ENCODE measurements around the gene RASGRF1. TPM values are rescaled to one million over a fixed set of nuclear protein-coding genes. Genes with fewer than 3 reads are reported as not detected.

The RASGRF1 gene
- total and polyA plus RNA-seq, 4 donors, result 0.13 to 0.15 TPM; not detected in 2

DNA sequence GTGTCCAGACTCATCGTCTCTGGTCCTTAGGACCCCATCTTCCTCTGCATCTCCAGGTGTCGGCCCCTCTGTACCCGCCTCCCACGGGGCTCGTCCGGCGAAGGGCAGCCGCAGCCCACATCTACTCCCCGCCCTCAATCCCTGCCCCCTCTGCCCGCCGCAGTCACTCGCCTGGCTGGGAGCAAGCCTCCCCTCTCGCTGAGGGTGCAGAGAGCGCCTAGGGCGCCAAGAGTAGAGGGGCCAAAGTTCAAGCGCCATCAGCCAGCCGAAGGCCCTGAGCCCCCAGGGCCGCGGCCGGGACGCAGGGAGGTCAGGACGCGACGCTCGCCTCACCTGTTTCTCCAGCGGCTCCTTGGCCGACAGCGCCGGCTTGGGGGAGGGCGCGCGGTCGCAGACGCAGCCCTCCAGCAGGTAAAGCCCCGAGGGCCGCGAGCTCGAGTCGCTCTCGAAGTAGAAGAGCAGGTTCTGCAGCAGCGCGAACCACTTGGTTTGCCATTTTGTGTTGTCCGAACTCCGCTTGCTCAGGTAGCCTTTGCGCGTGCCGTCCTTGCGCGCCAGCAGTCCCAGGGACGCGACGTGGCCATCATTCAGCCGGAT, 592 bp downstream of the RASGRF1 start:
- no peak overlapping the region for H3K27ac ChIP-seq (ENCODE audit: low read depth in 1 of 2, low read length in 2 of 2)
- H3K36me3 ChIP-seq (ENCODE audit: control insufficient read depth in 1 of 2, insufficient read depth in 2 of 2, low read length in 1 of 2), result no peaks in the 10 kb centered on the region
- peak overlapping the region in 1 of 2 donors; percentile 2 for H3K4me3 ChIP-seq (ENCODE audit: low read length in 2 of 2)
- intact Hi-C loops (cut with DNase I), result no loop called here
- H3K27me3 ChIP-seq (ENCODE audit: control insufficient read depth in 1 of 2, insufficient read depth in 2 of 2, low read length in 1 of 2), result no peaks in the 10 kb centered on the region
- ATAC-seq (ENCODE audit: low FRiP score) (no peak), DNase-seq (no peak)
- 1% methylated on average over 49 to 53 of the region's 53 CpGs for WGBS, 2 donors
- H3K9me3 ChIP-seq (ENCODE audit: control insufficient read depth, low read length), result no peaks in the 10 kb centered on the region
- H3K4me1 ChIP-seq (ENCODE audit: control insufficient read depth in 1 of 2, insufficient read depth in 2 of 2, low read length in 2 of 2), result no peaks in the 10 kb centered on the region

DNA sequence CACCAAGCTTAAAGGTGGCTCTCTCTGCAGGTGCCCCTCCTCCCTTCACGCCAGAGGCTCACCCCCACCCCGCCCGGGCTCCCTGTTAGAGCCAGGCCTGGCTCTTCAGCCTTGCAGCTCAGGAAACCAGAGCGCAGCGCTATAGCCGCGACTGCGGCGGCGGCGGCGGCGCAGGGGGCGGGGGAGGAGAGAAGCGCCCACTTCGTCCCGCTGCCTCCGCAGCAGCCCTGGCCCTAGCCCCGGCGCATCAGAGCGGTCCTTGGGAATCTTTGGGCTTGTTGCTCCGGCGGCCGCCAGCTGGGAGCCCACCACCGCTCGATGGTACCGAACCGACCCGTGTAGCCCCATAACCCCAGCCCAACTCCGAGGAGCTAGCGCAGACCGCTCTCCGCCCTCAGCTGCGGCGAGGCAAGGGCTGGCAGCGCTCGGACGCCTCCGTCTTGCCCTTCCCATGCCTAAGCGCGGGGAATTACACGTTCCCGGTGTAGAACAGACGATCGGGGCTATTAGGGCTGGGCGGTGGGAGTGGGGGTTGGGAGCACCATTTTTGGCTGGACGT, 1.2 kb downstream of the RASGRF1 start:
- WGBS, 2 donors, result 1% methylated on average over 41 to 47 of the region's 47 CpGs

DNA sequence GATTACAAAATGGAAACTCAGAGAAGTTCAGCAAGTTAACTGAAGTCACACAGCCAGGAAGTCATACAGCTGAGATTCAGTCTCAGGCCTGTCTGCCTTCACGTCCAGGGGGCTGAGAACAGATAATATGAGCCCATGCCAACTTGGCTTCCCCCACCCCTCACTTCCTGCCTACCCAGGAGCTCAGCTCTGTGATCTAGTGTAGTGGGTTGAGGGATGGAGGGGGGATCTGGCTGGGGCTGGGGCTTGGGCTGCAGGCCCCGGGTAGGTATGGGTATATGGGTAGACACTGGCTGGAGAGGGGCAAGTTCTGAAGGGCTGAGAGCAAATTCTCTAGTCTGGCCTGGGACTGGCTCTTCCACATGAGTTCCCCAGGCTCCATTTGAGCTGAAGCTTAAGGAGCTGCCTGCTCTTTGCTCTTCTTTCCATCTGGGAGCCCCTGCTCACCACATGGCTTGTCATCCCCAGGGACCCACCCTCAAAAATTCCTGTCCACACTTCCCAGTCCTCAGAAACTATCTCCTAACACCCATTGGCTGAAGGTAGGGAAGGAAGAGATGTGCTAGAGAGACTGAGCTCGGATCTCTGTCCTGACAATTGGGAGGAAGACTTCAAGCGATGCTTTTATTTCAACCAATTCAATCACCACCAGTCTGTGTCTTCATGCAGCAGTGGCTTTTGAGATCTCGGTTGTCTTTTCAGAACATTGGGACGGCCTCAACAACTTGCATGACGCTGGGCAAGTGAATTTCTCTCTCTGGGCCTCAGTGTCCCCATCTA, 2.0 kb downstream of the RASGRF1 start:
- intact Hi-C loops (cut with DNase I), result no loop called here
- WGBS, 2 donors, result 56 to 67% methylated on average over 7 of the region's 7 CpGs
- DNase-seq (peak in 1 of 2 donors; percentile 38), ATAC-seq (ENCODE audit: low FRiP score) (no peak)
- Histone ChIP-seq H3K27me3 (ENCODE audit: control insufficient read depth in 1 of 2, insufficient read depth in 2 of 2, low read length in 1 of 2) (no peaks in the 10 kb centered on the region), H3K36me3 (ENCODE audit: control insufficient read depth in 1 of 2, insufficient read depth in 2 of 2, low read length in 1 of 2) (no peaks in the 10 kb centered on the region), H3K4me3 (ENCODE audit: low read length in 2 of 2) (no peak overlapping the region), H3K9me3 (ENCODE audit: control insufficient read depth, low read length) (no peaks in the 10 kb centered on the region), H3K4me1 (ENCODE audit: control insufficient read depth in 1 of 2, insufficient read depth in 2 of 2, low read length in 2 of 2) (no peaks in the 10 kb centered on the region), H3K27ac (ENCODE audit: low read depth in 1 of 2, low read length in 2 of 2) (no peak overlapping the region)

More for the DNA sequence above, 1.2 kb downstream of the RASGRF1 start:
- DNase-seq, result peak in 1 of 2 donors; percentile 57
- Histone ChIP-seq H3K9me3 (ENCODE audit: control insufficient read depth, low read length) (no peaks in the 10 kb centered on the region), H3K4me3 (ENCODE audit: low read length in 2 of 2) (no peak overlapping the region), H3K27ac (ENCODE audit: low read depth in 1 of 2, low read length in 2 of 2) (no peak overlapping the region), H3K36me3 (ENCODE audit: control insufficient read depth in 1 of 2, insufficient read depth in 2 of 2, low read length in 1 of 2) (no peaks in the 10 kb centered on the region), H3K27me3 (ENCODE audit: control insufficient read depth in 1 of 2, insufficient read depth in 2 of 2, low read length in 1 of 2) (no peaks in the 10 kb centered on the region), H3K4me1 (ENCODE audit: control insufficient read depth in 1 of 2, insufficient read depth in 2 of 2, low read length in 2 of 2) (no peaks in the 10 kb centered on the region)
- intact Hi-C loops (cut with DNase I), result no loop called here
- ATAC-seq (ENCODE audit: low FRiP score), result no peak

DNA sequence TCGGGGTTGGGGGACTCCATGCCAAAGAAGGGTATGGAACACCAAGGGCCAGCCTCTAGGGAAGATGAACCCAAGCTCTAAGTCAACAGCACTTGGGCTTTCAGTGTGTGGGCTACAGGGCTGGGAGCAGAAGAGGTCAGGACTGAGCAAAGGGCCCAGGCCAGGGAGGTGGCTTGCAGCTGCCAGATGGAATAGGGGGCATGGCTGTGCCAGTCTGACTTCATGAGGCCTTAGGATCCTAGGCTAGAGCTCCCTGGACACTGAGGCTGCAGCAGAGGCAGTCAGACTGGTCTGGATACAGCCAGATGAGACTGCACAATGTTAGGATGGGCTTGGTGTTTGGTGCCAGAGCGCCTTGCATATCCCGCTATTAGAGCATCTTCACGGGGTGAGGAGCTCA, 3.8 kb downstream of the RASGRF1 start:
- Histone ChIP-seq H3K27ac (ENCODE audit: low read depth in 1 of 2, low read length in 2 of 2) (no peak overlapping the region), H3K27me3 (ENCODE audit: control insufficient read depth in 1 of 2, insufficient read depth in 2 of 2, low read length in 1 of 2) (no peaks in the 10 kb centered on the region), H3K4me1 (ENCODE audit: control insufficient read depth in 1 of 2, insufficient read depth in 2 of 2, low read length in 2 of 2) (no peaks in the 10 kb centered on the region), H3K4me3 (ENCODE audit: low read length in 2 of 2) (no peak overlapping the region), H3K36me3 (ENCODE audit: control insufficient read depth in 1 of 2, insufficient read depth in 2 of 2, low read length in 1 of 2) (no peaks in the 10 kb centered on the region), H3K9me3 (ENCODE audit: control insufficient read depth, low read length) (no peaks in the 10 kb centered on the region)
- intact Hi-C loops (cut with DNase I), result no loop called here
- 68 to 91% methylated on average over 4 of the region's 4 CpGs for WGBS, 2 donors
- DNase-seq (peak in 1 of 2 donors; percentile 9), ATAC-seq (ENCODE audit: low FRiP score) (no peak)

DNA sequence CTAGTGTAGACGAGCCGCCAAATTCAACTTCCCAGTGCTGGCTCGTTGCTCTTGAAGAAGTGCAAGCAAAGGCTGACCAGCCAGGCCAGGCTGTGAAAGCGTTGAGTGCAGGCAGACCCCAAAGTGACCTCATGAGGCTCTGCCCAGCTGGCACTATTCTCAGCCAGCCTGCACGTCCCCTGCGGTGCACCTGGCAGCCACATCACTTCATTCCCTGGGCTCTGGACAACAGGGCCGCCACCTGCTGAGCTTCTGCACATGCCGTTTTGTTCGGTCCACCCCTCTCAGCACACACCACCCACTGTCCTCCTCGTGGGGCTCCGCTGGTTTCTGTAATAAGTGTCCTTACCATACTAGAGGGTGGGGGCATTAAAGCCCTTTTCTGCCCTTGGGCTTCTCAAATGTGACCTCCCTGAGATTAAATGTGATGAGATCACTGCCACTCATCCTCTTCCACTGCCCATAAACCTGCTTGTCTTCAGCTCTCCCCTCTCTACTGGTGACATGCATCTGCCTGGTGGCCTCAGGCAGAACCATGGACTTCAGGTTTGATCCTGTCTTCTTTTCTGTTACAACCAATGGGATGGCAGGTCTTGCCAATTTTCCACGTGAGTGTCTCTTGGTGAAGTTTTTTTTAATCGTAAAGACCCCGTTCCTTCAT, 6.1 kb downstream of the RASGRF1 start:
- Histone ChIP-seq H3K9me3 (ENCODE audit: control insufficient read depth, low read length) (no peaks in the 10 kb centered on the region), H3K27ac (ENCODE audit: low read depth in 1 of 2, low read length in 2 of 2) (no peak overlapping the region), H3K4me1 (ENCODE audit: control insufficient read depth in 1 of 2, insufficient read depth in 2 of 2, low read length in 2 of 2) (no peaks in the 10 kb centered on the region), H3K27me3 (ENCODE audit: control insufficient read depth in 1 of 2, insufficient read depth in 2 of 2, low read length in 1 of 2) (no peaks in the 10 kb centered on the region), H3K36me3 (ENCODE audit: control insufficient read depth in 1 of 2, insufficient read depth in 2 of 2, low read length in 1 of 2) (no peaks in the 10 kb centered on the region), H3K4me3 (ENCODE audit: low read length in 2 of 2) (no peak overlapping the region)
- no peak for ATAC-seq (ENCODE audit: low FRiP score)
- WGBS, 2 donors, result 63 to 64% methylated on average over 14 of the region's 14 CpGs
- DNase-seq, result peak in 1 of 2 donors; percentile 62
- intact Hi-C loops (cut with DNase I), result no loop called here

DNA sequence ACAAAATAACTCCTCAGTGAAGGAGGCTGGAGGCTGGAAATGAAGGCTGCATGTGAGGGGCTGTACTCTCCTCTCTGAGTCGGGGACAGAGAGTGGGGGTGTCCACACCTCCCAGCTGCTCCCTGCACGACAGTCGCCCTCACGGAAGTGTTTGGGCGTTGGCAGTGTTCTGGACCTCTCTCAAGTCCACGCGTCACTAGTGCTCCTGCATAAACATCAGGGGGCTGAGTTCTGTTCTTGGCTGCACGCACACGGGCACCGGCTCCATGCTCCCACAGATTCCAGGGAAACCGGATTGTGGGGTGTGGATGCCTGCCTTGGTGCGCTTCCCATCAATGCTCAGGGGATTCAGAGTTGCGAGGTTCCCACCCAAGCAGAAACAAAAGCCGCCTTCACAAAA, 7.4 kb downstream of the RASGRF1 start:
- peak in 1 of 2 donors; percentile 60 for DNase-seq
- Histone ChIP-seq H3K4me1 (ENCODE audit: control insufficient read depth in 1 of 2, insufficient read depth in 2 of 2, low read length in 2 of 2) (no peaks in the 10 kb centered on the region), H3K36me3 (ENCODE audit: control insufficient read depth in 1 of 2, insufficient read depth in 2 of 2, low read length in 1 of 2) (no peaks in the 10 kb centered on the region), H3K4me3 (ENCODE audit: low read length in 2 of 2) (no peak overlapping the region), H3K27me3 (ENCODE audit: control insufficient read depth in 1 of 2, insufficient read depth in 2 of 2, low read length in 1 of 2) (no peaks in the 10 kb centered on the region), H3K27ac (ENCODE audit: low read depth in 1 of 2, low read length in 2 of 2) (no peak overlapping the region), H3K9me3 (ENCODE audit: control insufficient read depth, low read length) (no peaks in the 10 kb centered on the region)
- intact Hi-C loops (cut with DNase I), result no loop called here
- no peak for ATAC-seq (ENCODE audit: low FRiP score)
- 45 to 47% methylated on average over 14 of the region's 14 CpGs for WGBS, 2 donors

DNA sequence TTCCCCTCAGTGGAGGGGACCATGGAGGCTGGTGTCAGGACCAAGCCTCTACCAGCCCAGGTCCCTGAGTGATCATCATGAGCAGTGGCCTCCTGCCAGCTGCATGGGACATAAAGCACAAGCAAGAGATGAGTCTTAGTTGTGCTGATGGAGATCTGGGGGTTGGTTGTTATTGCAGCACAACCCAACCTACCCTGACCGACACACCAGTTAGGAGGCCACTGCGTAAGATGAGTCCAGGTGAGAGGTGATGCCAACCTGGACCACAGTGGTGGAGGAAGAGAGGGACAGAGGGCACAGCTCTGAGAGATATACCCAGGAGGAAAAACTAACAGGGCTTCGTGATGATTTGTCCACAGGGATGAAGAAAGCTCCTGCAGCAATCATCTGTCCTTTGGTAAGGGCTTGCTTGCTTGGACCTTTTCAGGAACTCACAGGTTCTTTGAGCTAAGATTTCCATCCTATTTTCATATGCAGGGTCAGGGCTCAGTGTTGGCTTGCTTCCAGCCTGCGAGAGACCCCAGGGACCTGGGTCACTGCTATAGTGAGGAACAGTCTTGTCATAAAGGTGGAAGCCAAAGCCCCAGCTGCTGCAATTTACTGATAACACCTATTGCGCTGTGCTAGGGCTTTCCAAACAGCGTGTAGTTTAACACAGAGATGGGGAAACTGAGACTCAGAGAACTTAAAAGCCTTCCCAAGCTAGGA, 8.1 kb downstream of the RASGRF1 start:
- Histone ChIP-seq H3K27ac (ENCODE audit: low read depth in 1 of 2, low read length in 2 of 2) (no peak overlapping the region), H3K4me1 (ENCODE audit: control insufficient read depth in 1 of 2, insufficient read depth in 2 of 2, low read length in 2 of 2) (no peaks in the 10 kb centered on the region), H3K27me3 (ENCODE audit: control insufficient read depth in 1 of 2, insufficient read depth in 2 of 2, low read length in 1 of 2) (no peaks in the 10 kb centered on the region), H3K4me3 (ENCODE audit: low read length in 2 of 2) (no peak overlapping the region), H3K9me3 (ENCODE audit: control insufficient read depth, low read length) (no peaks in the 10 kb centered on the region), H3K36me3 (ENCODE audit: control insufficient read depth in 1 of 2, insufficient read depth in 2 of 2, low read length in 1 of 2) (no peaks in the 10 kb centered on the region)
- ATAC-seq (ENCODE audit: low FRiP score), result no peak
- 67 to 85% methylated on average over 6 of the region's 6 CpGs for WGBS, 2 donors
- peak in 1 of 2 donors; percentile 51 for DNase-seq
- intact Hi-C loops (cut with DNase I), result no loop called here

DNA sequence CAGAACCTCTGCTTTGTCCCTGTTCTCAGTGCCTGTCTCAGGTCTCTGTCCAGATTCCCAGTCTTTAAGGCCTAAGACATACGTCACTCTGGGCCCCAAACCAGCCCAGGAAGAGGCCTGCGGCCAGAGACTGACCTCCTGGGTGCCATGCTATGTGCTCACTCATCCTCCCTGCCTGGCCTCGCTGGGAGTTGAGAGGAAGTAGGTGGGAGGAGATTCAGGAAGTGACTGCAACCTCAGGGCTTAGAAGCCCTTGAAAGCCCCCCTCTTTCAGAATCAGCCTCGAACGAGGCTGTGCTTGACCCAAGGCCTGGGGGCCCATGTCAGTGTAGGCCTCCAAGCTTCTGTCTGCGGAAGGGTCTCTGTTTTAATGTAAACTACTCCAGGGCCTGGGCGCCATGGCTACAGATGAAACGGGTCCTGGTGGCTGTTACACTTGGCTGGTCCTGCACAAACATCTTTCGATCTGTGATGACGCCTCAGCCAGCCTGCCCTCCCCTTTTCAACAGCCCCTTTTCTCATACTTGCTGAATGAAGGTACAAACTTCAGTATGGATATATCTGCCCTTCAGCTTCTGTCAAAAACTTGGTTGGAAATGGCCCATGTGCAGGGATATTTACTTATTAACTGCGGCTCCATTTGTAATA, 11.7 kb downstream of the RASGRF1 start:
- Histone ChIP-seq H3K27me3 (ENCODE audit: control insufficient read depth in 1 of 2, insufficient read depth in 2 of 2, low read length in 1 of 2) (no peaks in the 10 kb centered on the region), H3K27ac (ENCODE audit: low read depth in 1 of 2, low read length in 2 of 2) (no peak overlapping the region), H3K4me3 (ENCODE audit: low read length in 2 of 2) (no peak overlapping the region), H3K4me1 (ENCODE audit: control insufficient read depth in 1 of 2, insufficient read depth in 2 of 2, low read length in 2 of 2) (no peaks in the 10 kb centered on the region), H3K9me3 (ENCODE audit: control insufficient read depth, low read length) (no peaks in the 10 kb centered on the region), H3K36me3 (ENCODE audit: control insufficient read depth in 1 of 2, insufficient read depth in 2 of 2, low read length in 1 of 2) (no peaks in the 10 kb centered on the region)
- 73 to 78% methylated on average over 11 of the region's 11 CpGs for WGBS, 2 donors
- ATAC-seq (ENCODE audit: low FRiP score) (no peak), DNase-seq (peak in 1 of 2 donors; percentile 36)
- intact Hi-C loops (cut with DNase I), result no loop called here

Measured in aorta (tissue), 5 donors.